ENCODE data around the gene ZSCAN23.
"Not testable (repeated sequence)": the region's sequence is repeated elsewhere in the genome, so short reads cannot be mapped to it uniquely, and the experiment has no call there.

ZSCAN23 gene

GRCh38 chr6:28433119-28433518 lies 10.2 kb downstream of the ZSCAN23 start:
- no peak for DNase-seq

DNA sequence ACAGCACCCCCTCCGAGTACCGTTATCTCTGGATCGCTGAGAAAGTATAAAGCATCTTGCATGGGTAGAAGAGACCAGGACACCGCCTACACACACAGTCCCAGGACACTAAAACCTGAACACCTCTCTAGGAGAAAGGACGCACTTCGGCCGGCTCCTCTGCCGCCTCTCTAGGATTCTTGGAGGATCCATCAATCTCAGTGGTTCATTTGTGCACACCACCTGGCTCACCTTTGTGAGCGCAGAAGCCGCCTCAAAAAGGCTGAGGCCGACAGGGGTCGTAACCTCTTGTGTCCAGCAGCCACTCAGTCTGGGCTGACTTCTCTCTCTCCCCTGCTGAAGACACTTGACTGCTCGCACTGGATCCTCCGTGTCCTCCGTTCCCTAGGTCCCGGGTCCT lies 13.5 kb downstream of the ZSCAN23 start:
- DNase-seq = no peak

GRCh38 chr6:28425944-28426541 lies 17.2 kb downstream of the ZSCAN23 start:
- DNase-seq = peak; percentile 68

DNA sequence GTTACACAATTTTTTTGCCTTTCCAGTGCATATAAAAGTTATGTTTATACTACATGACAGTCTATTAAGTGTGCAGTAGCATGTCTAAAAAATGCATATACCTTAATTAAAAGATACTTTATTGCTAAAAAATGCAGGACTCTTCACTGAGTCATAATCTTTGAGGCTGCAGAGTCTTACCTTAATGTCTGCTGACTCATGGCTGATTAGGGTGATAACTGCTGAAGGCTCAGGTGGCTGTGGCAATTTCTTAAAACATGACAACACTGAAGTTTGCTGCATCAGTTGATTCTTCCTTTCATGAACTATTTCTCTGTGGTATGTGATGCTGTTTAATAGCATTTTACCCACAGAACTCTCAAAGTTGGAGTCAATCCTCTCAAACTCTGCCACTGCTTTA lies 19.1 kb downstream of the ZSCAN23 start:
- peak; percentile 26 for DNase-seq

- DNase-seq = no peak
Observed at GRCh38 chr6:28423546-28423945, 19.7 kb downstream of the ZSCAN23 start.

- DNase-seq = no peak
Observed at GRCh38 chr6:28413681-28414080, 29.6 kb downstream of the ZSCAN23 start.

DNA sequence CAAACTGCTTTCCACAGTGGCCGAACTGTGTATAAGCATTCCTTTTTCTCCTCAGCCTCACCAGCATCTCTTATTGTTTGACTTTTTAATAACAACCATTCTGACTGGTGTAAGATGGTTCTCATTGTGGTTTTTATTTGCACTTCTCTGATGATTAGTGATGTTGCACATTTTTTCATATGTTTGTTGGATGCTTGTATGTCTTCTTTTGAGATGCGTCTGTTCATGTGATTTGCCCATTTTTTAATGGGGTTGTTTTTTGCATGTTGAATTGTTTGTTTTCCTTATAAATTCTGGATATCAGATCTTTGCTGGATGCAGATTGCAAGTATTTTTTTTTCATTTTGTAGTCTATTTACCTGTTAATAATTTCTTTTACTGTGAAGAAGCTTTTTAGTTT lies 32.5 kb downstream of the ZSCAN23 start:
- DNase-seq = no peak

GRCh38 chr6:28408076-28408802 lies 35.1 kb downstream of the ZSCAN23 start:
- DNase-seq = peak; percentile 59

DNA sequence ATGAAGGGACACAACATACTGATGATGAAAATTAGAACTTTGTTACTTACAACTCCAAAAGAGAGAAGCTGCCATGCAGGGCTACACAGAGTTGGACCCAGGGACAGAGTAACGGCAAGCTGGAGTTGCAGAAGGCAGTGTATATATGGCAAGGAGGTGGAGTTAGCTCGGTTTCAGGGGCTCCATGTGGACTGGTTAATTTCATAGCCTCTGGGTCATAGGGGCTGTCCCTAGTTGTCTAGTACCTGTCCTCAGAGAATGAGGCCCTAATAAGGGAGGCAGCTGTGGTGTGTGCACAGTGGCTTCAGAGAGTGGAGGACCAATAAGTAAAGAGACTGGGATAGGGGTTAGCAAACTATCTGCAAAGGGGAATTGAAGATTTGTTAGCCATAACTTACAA lies 35.9 kb downstream of the ZSCAN23 start:
- no peak for DNase-seq

GRCh38 chr6:28403923-28404322 lies 39.4 kb downstream of the ZSCAN23 start:
- DNase-seq = not testable (repeated sequence)

GRCh38 chr6:28402197-28402596 lies 41.1 kb downstream of the ZSCAN23 start:
- no peak for DNase-seq

GRCh38 chr6:28401172-28401571 lies 42.1 kb downstream of the ZSCAN23 start:
- no peak for DNase-seq

- DNase-seq = no peak
Observed at GRCh38 chr6:28400122-28400451, 43.2 kb downstream of the ZSCAN23 start.

- peak; percentile 87 for DNase-seq
Observed at GRCh38 chr6:28399350-28400121, 43.8 kb downstream of the ZSCAN23 start, which contains the start of gene ZSCAN12. Gene ZSCAN12 (minus strand): TSS chr6:28399747. CDS start chr6:28398405, 1,342 bp downstream.

GRCh38 chr6:28395918-28396317 lies 47.4 kb downstream of the ZSCAN23 start:
- DNase-seq = no peak

DNA sequence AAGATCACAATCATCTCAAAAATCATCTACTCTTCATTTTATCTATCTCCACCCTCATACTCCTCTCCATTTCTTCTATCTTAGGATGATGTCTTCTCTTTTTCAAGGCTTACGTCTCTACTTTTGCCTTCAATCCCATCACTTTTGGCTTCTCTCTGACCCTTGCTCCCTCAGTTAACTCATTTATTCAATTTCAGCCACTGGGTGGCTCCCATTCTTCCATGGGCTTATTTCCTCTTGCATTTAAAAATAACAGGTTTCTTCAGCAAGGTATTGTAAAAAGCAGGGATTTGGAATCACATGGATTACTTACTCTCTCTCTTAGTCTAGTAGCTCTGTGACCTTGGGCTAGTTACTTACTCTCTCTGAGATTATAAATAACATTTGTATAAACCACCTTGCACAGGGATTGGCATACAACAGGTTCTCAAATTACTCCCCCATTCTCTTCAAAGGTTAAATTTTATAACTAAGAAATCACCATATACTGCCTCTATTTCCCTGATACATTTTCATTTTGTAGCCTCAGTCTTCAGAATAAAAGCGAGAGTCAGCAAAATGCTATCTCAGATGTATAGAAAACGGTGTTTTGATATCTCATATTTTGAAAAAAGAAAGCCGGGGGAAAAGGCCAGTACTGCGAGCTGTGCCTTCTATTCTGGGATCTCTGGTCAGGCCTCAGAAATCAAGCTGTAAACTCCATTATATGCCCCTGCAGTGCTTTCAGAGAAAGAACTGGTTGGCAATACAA lies 49.2 kb downstream of the ZSCAN23 start:
- peak; percentile 8 for DNase-seq

GRCh38 chr6:28390688-28391087 lies 52.6 kb downstream of the ZSCAN23 start:
- no peak for DNase-seq

DNA sequence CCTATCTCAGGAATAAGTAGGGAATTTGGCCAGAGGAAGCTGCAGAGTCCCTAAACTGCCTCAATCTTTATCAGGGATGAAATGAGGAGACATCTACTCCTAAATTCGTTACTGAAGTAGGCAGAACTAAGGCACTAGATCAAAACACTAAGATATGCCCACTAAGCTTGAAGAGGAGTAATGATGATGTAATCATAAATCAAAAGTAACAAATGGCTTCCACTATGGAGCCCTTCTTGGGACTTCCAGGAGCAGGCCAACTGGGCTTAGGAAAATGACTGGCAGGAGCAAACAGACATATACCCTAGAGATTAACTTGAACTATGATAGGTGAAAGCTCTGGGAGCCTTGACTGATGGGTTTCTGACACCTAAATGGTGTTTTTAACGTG lies 59.2 kb downstream of the ZSCAN23 start:
- no peak for DNase-seq

- peak; percentile 32 for DNase-seq
Observed at GRCh38 chr6:28383235-28384142, 59.8 kb downstream of the ZSCAN23 start.

Data from activated CD4-positive, alpha-beta T cell treated with anti-CD3 and anti-CD28 coated beads, Interleukin-10, Interleukin-2, amounts not matched to agents 100 ng/mL and 50 ng/mL, durations not matched to agents 16 hours and 8 hours (primary cell).